Measurements from ENCODE around the gene SNRPB.

Gene SNRPB

DNA sequence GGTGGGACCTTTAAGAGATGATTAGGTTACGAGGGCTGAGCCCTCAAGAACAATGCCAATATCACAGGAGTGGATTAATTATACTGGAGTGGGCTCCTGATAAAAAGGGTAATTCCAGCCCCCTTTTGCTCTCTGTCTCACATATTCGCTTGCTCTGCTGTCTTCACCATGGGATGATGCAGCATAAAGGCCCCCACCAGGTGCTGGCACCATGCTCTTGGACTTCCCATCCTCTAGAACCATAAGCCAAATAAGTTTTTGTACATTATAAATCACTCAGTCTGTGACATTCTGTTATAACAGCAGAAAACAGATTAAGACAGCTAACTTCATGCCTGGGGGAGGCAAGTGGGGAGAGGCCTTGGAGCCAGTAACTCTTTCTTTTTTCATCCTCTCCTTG, 9.8 kb upstream of the SNRPB start:
- no peaks in the 10 kb centered on the region for H3K4me1 ChIP-seq (ENCODE audit: control insufficient read depth in 1 of 2, insufficient read depth in 1 of 2, low read depth in 1 of 2, low read length in 1 of 2)
- H3K27ac ChIP-seq, result no peak overlapping the region
- TF ChIP-seq, protein P1, sequence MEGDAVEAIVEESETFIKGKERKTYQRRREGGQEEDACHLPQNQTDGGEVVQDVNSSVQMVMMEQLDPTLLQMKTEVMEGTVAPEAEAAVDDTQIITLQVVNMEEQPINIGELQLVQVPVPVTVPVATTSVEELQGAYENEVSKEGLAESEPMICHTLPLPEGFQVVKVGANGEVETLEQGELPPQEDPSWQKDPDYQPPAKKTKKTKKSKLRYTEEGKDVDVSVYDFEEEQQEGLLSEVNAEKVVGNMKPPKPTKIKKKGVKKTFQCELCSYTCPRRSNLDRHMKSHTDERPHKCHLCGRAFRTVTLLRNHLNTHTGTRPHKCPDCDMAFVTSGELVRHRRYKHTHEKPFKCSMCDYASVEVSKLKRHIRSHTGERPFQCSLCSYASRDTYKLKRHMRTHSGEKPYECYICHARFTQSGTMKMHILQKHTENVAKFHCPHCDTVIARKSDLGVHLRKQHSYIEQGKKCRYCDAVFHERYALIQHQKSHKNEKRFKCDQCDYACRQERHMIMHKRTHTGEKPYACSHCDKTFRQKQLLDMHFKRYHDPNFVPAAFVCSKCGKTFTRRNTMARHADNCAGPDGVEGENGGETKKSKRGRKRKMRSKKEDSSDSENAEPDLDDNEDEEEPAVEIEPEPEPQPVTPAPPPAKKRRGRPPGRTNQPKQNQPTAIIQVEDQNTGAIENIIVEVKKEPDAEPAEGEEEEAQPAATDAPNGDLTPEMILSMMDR (IDR thresholded peaks at IDR 0.05), result no peak
- no peak overlapping the region for H3K4me3 ChIP-seq (ENCODE audit: low read depth in 1 of 2, low read length in 1 of 2)
- peaks cover 29% of the 10 kb centered on the region for H3K36me3 ChIP-seq
- no peaks in the 10 kb centered on the region for H3K9me3 ChIP-seq
- H3K27me3 ChIP-seq, result no peaks in the 10 kb centered on the region

- Histone ChIP-seq H3K4me3 (ENCODE audit: low read depth in 1 of 2, low read length in 1 of 2) (no peak overlapping the region), H3K36me3 (peaks cover 3% of the 10 kb centered on the region), H3K27me3 (no peaks in the 10 kb centered on the region), H3K4me1 (ENCODE audit: control insufficient read depth in 1 of 2, insufficient read depth in 1 of 2, low read depth in 1 of 2, low read length in 1 of 2) (no peaks in the 10 kb centered on the region), H3K27ac (no peak overlapping the region), H3K9me3 (no peaks in the 10 kb centered on the region)
- TF ChIP-seq, protein P1 (IDR thresholded peaks at IDR 0.05), result no peak
Measured at GRCh38 chr20:2476742-2477615, 6.4 kb upstream of the SNRPB start.

DNA sequence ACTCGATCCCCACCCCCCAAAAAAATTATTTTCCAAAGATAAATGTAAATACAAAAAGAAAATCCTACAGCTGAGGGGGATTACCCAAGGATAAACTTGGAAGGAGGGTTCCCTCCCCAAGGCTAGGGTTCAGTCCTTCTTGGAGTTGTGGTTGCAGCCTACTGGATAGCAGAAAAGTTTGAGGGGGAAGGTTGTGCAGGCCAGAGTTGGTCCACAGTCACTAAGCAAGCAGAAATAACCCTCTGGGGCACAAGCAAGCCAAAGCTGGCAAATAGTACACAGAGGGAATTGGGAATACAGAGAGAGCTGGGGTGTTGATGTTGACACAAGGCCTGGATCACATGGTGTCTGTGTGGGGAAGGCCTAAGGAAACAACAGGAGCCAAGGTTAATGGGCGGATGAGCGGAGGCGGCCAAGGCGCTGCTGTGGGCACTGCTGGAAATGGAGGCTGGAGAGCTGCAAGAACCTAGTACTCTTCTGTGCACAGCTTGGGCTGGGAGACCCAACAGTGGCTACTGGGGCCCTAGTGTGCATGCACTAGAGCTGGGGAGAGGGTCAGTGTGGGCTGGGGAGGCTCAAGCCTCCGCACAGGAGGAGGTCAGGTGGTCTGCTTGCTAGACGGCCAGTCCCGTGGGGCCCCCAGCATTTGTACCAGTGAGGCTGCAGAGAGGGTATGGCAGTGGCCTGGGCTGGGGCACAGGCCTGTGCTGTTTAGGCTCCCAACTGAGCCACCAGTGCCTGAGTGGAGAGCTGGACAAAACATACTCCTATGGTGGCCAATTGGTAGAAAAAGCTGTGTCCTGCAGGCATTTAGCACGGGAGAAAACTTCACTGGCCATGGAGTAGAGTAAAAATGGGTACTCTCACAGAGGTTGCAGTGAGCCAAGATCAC, 5.5 kb upstream of the SNRPB start:
- no peaks in the 10 kb centered on the region for H3K36me3 ChIP-seq

DNA sequence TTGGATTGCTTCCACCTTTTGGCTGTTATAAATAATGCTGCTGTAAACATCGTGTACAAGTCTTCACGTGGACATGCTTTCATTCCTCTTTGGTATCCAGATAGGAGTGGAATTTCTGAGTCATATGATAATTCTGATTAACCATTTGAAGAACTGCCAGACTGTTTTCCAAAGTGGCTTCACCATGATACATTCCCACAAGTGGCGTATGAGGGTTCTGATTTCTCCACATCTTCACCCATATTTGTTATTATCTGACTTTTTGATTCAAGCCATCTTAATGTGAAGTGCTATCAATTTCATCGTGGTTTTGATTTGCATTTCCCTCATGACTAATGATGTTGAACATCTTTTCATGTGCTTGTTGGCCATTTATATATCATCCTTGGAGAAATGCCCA, 2.9 kb upstream of the SNRPB start:
- no peaks in the 10 kb centered on the region for H3K36me3 ChIP-seq
- no peaks in the 10 kb centered on the region for H3K9me3 ChIP-seq
- TF ChIP-seq, protein P1 (IDR thresholded peaks at IDR 0.05), result no peak
- peaks cover 21 to 23% of the 10 kb centered on the region in 2 experiments for H3K4me1 ChIP-seq (ENCODE audit: control insufficient read depth in 1 of 2, insufficient read depth in 1 of 2, low read depth in 1 of 2, low read length in 1 of 2)
- H3K27ac ChIP-seq, result no peak overlapping the region
- H3K27me3 ChIP-seq, result no peaks in the 10 kb centered on the region
- no peak overlapping the region for H3K4me3 ChIP-seq (ENCODE audit: low read depth in 1 of 2, low read length in 1 of 2)

More for the DNA sequence above, 5.5 kb upstream of the SNRPB start:
- H3K27me3 ChIP-seq, result no peaks in the 10 kb centered on the region
- H3K27ac ChIP-seq, result no peak overlapping the region
- H3K9me3 ChIP-seq, result no peaks in the 10 kb centered on the region
- TF ChIP-seq, protein P1 (IDR thresholded peaks at IDR 0.05), result no peak
- no peak overlapping the region for H3K4me3 ChIP-seq (ENCODE audit: low read depth in 1 of 2, low read length in 1 of 2)
- peaks cover 2% of the 10 kb centered on the region in 2 experiments for H3K4me1 ChIP-seq (ENCODE audit: control insufficient read depth in 1 of 2, insufficient read depth in 1 of 2, low read depth in 1 of 2, low read length in 1 of 2)

GRCh38 chr20:2469991-2470422, 582 bp downstream of the SNRPB start:
- H3K27me3 ChIP-seq, result no peaks in the 10 kb centered on the region
- peaks cover 21 to 25% of the 10 kb centered on the region in 2 experiments for H3K4me1 ChIP-seq (ENCODE audit: control insufficient read depth in 1 of 2, insufficient read depth in 1 of 2, low read depth in 1 of 2, low read length in 1 of 2)
- peak overlapping the region; percentile 93 for H3K27ac ChIP-seq
- H3K36me3 ChIP-seq, result peaks cover 25% of the 10 kb centered on the region
- no peaks in the 10 kb centered on the region for H3K9me3 ChIP-seq
- peak overlapping the region; percentile 91 to 94 for H3K4me3 ChIP-seq (ENCODE audit: low read depth in 1 of 2, low read length in 1 of 2)
- TF ChIP-seq, protein P1 (IDR thresholded peaks at IDR 0.05), result no peak

Measured in neutrophil (primary cell).